ENCODE results near the gene TGFA.

GRCh38 chr2:70552501-70553333 lies 909 bp downstream of the TGFA start:
- TF ChIP-seq, protein P1, sequence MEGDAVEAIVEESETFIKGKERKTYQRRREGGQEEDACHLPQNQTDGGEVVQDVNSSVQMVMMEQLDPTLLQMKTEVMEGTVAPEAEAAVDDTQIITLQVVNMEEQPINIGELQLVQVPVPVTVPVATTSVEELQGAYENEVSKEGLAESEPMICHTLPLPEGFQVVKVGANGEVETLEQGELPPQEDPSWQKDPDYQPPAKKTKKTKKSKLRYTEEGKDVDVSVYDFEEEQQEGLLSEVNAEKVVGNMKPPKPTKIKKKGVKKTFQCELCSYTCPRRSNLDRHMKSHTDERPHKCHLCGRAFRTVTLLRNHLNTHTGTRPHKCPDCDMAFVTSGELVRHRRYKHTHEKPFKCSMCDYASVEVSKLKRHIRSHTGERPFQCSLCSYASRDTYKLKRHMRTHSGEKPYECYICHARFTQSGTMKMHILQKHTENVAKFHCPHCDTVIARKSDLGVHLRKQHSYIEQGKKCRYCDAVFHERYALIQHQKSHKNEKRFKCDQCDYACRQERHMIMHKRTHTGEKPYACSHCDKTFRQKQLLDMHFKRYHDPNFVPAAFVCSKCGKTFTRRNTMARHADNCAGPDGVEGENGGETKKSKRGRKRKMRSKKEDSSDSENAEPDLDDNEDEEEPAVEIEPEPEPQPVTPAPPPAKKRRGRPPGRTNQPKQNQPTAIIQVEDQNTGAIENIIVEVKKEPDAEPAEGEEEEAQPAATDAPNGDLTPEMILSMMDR (IDR thresholded peaks at IDR 0.05): no peak
- TF ChIP-seq POLR2AphosphoS5 (IDR thresholded peaks at IDR 0.05) (no peak), POLR2A (IDR thresholded peaks at IDR 0.05) (no peak), EP300 (IDR thresholded peaks at IDR 0.05) (no peak)
